ENCODE measurements around the gene SYT12.

Gene SYT12

GRCh38 chr11:67006029-67006884, 16.7 kb upstream of the SYT12 start:
- ChIA-PET CTCF (interaction anchor here (1.0 to 2.0 kb wide), 2 partner anchors 10 to 16 kb away, joined by 5 read pairs; no protein-coding TSS in a partner anchor), POLR2A (no interaction called here)
- TF ChIP-seq, protein P1, sequence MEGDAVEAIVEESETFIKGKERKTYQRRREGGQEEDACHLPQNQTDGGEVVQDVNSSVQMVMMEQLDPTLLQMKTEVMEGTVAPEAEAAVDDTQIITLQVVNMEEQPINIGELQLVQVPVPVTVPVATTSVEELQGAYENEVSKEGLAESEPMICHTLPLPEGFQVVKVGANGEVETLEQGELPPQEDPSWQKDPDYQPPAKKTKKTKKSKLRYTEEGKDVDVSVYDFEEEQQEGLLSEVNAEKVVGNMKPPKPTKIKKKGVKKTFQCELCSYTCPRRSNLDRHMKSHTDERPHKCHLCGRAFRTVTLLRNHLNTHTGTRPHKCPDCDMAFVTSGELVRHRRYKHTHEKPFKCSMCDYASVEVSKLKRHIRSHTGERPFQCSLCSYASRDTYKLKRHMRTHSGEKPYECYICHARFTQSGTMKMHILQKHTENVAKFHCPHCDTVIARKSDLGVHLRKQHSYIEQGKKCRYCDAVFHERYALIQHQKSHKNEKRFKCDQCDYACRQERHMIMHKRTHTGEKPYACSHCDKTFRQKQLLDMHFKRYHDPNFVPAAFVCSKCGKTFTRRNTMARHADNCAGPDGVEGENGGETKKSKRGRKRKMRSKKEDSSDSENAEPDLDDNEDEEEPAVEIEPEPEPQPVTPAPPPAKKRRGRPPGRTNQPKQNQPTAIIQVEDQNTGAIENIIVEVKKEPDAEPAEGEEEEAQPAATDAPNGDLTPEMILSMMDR (IDR thresholded peaks at IDR 0.05; ENCODE audit: control extremely low read depth, extremely low read depth, low read depth, missing control alignments): no peak
- DNase-seq (ENCODE audit: extremely low spot score): no peak

GRCh38 chr11:67007126-67007525, 15.8 kb upstream of the SYT12 start:
- TF ChIP-seq, protein P1 (IDR thresholded peaks at IDR 0.05; ENCODE audit: control extremely low read depth, extremely low read depth, low read depth, missing control alignments): no peak
- ChIA-PET CTCF (interaction anchor here (2.0 kb wide), 1 partner anchor 9 kb away, joined by 5 read pairs; no protein-coding TSS in a partner anchor), POLR2A (no interaction called here)
- DNase-seq (ENCODE audit: extremely low spot score): no peak

- TF ChIP-seq, protein P1 (IDR thresholded peaks at IDR 0.05; ENCODE audit: control extremely low read depth, extremely low read depth, low read depth, missing control alignments): no peak
- POLR2A ChIA-PET: no interaction called here
- CTCF ChIA-PET: no interaction called here
- DNase-seq (ENCODE audit: extremely low spot score): no peak
Measured at GRCh38 chr11:67010296-67010905, 12.5 kb upstream of the SYT12 start.

DNA sequence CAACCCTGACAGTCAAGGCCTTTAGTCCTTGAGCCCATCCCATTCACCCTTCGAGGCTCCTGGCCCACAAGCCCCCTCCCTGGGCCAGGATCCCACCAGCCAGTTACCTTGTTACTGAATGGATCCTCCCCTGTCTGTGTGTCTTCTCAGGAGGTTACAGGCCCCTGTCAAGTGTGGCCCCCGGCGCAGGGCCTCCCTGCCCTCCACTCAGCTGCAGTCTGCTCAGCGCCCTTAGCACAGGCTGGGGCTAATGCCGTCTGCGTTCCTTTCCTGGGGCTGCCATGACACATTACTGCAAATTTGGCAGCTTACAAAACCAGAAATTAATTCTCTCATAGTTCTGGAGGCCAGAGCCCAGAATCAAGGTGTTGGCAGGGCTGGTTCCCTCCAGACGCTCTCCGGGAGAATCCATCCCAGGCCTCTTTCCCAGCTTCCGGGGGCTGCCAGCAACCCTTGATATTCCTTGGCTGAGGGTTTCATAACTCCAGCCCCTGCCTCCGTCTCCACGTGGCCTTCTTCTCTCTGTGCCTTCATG, 9.4 kb upstream of the SYT12 start:
- TF ChIP-seq, protein P1 (IDR thresholded peaks at IDR 0.05; ENCODE audit: control extremely low read depth, extremely low read depth, low read depth, missing control alignments): no peak

DNA sequence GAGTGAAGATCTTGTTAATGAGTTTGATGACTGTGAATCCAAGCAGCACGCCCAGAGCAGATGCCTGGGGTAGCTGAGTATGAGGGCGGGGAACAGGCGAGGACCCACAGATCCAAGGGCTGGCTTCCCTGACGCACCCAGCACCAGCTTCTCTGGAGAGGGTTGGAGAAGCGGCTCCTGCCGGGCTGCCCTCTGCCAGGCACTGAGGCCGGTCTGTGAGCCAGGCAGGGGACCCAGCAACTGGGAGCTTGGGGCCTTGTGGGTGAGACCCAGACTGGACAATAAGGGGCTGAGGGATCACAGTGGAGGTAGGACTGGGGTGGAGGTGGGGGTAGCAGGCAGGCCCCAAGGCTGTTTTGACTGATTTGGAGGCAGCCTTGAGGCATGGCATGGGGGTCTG, 8.6 kb upstream of the SYT12 start:
- CTCF ChIA-PET: interaction anchor here (1.1 to 1.8 kb wide), 3 partner anchors 13 to 180 kb away, joined by 3 to 4 read pairs (median 3); no protein-coding TSS in a partner anchor

More for the DNA sequence above, 9.4 kb upstream of the SYT12 start:
- DNase-seq (ENCODE audit: extremely low spot score): no peak
- POLR2A ChIA-PET: no interaction called here
- CTCF ChIA-PET: interaction anchor here (1.1 to 1.8 kb wide), 3 partner anchors 12 to 180 kb away, joined by 3 to 4 read pairs (median 3); no protein-coding TSS in a partner anchor

GRCh38 chr11:67015048-67015447, 7.9 kb upstream of the SYT12 start:
- TF ChIP-seq, protein P1 (IDR thresholded peaks at IDR 0.05; ENCODE audit: control extremely low read depth, extremely low read depth, low read depth, missing control alignments): no peak
- DNase-seq (ENCODE audit: extremely low spot score): no peak
- POLR2A ChIA-PET: no interaction called here
- CTCF ChIA-PET: interaction anchor here (1.1 to 1.5 kb wide), 2 partner anchors 13 to 14 kb away, joined by 3 read pairs; no protein-coding TSS in a partner anchor

More for the DNA sequence above, 8.6 kb upstream of the SYT12 start:
- TF ChIP-seq, protein P1 (IDR thresholded peaks at IDR 0.05; ENCODE audit: control extremely low read depth, extremely low read depth, low read depth, missing control alignments): no peak
- POLR2A ChIA-PET: no interaction called here
- DNase-seq (ENCODE audit: extremely low spot score): no peak

All from GM10248 (cell line).